GM18868 (cell line): ENCODE measurements around the gene FYN.
A peak's percentile ranks its signal among the peaks of the same experiment; 100 is the strongest.
"Not testable (repeated sequence)": the region's sequence is repeated elsewhere in the genome, so short reads cannot be mapped to it uniquely, and the experiment has no call there.

Source experiments
- ATAC-seq: cut with Tn5 transposase; IDR thresholded peaks from one replicate; pipeline ENCODE4 v1.9.1; 2021; ENCODE audit warnings: mild to moderate bottlenecking, moderate library complexity; ENCODE audit not compliant: unreplicated experiment

The FYN gene

DNA sequence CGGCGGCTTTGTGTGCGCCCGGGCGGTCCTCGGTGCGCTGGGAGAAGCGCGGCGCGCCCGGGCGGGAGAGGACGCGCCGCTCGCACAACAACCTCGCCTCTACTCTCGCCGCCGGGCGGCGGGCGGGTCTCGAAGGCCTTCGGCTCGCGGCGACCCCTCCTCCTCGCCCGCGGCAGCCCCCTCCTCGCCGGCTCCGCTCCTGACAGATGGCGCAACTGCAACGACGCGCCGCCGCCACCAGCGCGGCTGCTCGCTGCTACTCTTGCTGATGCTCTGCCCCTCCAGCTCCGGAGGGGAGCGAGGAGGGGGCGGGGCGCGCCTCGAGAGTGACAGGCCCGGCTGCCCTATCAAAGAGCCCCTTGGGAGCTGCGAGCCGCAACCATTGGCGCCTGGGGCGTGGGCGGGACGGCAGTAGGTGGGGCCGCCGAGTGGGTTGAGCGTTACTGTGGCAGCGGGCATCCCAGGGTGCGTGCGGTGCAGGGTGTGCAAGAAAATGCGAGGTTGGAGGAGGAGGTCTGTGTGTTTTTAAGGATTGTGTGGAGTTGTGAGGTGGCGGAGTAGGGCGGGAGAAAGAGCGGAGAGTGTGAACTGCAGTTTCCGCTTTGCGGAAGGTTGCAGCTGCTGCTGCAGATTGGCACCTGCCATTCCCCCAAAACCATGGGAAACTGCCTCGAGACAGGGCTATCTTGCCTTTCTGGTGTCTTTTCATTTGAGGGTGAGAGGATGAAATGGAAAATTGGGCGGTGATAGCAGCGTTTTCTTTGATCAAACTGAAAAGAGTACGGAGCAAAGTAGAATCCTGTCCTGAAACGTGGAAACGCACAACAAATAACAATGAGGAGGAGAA lies at the start of gene FYN:
TSS of gene FYN (minus strand) at position 275 of the 847 bp plus-strand sequence. CDS start 153,401 bp downstream, outside the sequence.
- peak; percentile 99 for ATAC-seq

DNA sequence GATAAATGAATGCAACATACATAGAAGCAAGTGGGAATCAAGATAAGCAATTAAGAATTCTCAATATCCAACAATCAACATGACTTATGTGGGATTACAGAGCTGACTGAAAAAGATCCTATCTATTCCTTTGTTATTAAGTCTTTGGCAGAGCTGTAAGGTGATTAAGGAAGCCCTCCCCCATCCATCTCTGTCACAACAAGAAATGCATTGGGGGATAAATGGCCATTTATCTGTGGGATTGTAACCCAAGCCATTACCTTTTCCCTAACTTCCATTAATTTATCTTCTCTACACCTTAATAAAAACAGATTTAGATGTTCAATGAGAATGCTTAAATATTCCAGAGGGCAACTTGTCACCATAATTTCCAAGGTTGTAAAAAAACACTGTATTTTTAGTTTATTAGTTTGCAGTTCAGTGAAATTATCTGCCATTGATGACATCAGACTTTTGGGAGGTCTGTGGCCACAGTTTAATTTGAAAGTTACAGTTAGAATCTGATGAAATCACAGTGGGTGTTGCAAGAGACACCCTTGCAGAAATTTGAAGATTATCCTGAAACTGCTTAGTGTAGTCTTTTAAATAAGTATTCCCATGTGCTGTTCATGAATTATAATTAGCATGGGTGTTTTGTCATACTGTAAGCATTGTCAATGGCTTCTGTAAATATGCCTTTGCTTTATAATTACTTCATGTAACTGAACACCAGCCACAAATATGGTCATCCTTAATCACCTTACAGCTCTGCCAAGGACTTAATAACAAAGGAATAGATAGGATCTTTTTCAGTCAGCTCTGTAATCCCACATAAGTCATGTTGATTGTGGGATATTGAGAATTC lies 49.4 kb upstream of the FYN start:
- ATAC-seq: no peak

DNA sequence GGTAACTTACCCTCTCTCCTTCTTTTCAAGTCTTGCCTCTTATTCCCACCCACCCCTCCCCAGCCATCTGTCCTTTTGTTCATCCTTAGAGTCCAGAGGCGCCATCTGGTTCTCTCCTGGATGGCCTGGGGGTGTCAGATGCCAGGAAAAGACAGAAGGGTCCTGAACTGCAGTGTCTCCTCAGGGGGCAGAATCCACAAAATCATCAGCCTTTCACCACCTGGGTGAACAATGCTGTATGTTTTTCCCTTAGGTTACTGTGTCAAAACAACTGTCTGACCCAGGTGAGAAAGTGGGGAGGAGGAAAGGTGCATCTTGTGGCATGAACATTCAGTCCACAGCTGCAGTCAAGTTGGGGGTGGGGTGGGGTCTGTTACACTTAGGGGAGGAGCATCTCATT lies 47.9 kb upstream of the FYN start:
- ATAC-seq: no peak

DNA sequence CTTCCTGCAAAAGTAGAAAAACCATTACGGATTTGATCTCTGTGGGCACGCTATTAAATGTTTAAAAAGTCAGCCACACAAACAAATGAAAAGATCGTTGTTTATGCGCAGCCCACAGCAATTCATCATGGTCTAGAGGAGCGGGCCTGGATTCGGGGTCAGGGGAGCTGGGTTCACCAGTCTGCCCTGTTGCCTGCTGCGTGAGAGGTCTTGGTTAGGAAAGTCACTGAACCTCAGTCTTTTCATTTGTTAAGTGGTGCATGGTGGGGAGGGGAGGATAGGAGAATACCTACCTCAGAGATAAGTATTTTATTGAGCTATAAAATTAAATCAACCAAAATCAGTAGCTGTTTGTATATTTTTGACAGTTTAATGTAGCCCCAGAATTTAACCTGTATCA lies 47.3 kb upstream of the FYN start:
- no peak for ATAC-seq

DNA sequence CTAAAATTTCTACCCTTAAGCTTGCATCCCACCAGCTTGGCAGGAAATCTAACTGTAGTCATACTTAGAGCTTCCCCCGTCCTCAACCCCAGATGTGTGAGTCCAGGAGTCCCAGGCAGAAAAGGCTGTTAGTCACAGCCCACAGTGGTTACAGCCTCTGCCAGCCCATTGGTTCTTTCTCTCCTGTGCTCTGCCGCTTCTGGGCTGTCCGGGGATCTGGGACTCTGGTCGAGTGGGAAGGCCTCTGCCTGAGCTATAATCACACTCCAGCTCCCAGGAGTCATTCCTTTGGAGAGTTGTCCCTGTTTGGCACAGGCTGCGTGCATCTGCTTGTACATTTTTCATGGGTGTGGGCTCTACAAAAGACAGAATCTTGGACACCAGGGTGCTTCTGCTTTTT lies 45.6 kb upstream of the FYN start:
- no peak for ATAC-seq

DNA sequence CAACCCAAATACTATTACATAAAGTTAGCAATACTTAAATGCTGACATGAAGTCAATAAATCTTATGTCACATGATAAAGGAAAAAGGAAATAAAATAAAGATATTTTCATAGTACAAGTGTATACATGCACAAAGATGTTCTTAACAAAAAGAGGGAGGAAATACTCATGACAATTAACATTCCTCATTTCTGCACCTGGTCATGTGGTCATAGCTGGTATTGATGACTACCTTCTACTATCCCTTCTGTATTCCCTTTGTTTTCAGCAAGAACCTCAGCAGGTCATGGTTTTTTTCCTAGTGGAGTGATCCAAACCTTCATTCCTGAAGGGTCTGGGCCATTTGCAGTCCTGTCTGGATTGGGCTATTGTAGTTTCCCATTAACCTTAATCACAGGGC lies 43.5 kb upstream of the FYN start:
- ATAC-seq: no peak

DNA sequence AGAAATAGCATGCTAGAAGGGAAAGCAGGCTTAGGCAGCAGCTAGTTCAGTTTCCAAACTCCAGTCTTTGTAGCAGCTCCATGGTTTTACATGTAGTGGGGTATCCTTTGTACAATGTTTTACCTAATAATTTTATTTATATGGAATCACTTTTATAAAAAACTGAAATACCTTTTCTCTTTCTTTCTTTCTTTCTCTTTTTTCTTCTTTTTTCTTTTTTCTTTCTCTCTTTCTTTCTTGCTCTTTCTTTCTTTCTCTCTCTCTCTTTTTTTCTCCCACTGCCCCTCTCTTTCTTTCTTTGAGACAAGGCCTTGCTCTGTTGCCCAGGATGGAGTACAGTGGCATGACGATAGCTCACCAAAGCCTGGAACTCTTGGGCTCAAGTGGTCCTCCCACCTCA lies 41.4 kb upstream of the FYN start:
- ATAC-seq: no peak

DNA sequence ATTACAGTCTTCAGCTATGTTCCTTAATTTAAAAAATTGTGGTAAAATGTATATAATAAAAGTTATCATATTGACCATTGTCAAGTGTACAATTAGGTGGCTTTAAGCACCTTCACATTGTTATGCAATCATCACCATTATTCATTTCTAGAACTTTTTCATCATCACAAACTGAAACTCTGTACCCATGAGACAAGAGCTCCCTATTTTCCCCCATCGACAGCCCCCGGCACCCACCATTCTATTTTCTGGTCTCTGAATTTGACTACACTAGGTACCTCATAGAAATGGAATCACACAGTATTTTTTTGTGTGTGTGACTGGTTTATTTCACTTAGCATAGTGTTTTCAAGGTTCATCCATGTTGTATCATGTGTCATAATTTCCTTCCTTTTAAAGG lies 39.7 kb upstream of the FYN start:
- ATAC-seq: no peak

DNA sequence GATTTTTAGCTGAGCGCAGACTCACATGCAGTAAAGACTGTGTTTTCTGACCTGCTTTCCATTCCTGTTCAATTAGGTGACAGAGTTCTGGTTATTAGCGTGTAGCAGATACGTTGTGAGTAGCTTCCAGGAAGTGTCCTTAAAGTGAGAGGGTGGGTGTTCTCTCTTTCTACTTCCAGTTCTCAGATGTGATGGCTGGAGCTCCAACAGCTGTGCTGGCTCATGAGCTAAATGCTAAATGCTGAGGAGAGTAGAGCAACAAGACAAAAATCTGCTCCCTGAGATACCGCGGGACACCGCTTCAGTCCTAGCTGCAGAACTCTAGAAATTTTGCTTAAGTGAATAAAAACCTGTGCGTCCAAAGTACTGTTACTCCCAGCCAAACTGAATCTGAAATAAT lies 38.2 kb upstream of the FYN start:
- ATAC-seq: no peak

DNA sequence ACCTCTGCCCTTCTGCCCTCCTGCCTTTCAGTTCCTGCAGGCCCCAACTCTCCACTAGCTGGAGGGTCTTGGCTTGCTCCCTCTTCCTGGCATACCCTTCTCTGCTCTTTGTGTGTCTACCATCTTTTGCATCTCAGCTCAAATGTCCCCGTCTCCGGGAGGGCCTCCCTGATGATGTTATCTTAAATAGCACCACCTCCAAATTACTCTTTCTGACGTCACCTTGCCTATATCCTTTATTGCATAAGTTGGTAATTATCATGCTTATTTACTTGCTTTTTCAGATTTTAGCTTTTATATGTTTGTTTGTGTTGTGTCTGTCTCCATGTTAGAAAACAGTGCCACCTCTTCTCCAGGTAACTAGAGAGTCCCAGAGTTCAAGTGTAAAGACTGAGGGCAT lies 36.0 kb upstream of the FYN start:
- no peak for ATAC-seq

DNA sequence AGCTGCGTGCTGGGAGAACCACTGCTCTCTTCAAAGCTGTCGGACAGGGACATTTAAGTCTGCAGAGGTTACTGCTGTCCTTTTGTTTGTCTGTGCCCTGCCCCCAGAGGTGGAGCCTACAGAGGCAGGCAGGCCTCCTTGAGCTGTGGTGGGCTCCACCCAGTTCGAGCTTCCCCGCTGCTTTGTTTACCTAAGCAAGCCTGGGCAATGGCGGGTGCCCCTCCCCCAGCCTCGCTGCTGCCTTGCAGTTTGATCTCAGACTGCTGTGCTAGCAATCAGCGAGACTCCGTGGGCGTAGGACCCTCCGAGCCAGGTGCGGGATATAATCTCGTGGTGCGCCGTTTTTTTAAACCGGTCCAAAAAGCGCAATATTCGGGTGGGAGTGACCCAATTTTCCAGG lies 35.1 kb upstream of the FYN start:
- ATAC-seq: not testable (repeated sequence)

DNA sequence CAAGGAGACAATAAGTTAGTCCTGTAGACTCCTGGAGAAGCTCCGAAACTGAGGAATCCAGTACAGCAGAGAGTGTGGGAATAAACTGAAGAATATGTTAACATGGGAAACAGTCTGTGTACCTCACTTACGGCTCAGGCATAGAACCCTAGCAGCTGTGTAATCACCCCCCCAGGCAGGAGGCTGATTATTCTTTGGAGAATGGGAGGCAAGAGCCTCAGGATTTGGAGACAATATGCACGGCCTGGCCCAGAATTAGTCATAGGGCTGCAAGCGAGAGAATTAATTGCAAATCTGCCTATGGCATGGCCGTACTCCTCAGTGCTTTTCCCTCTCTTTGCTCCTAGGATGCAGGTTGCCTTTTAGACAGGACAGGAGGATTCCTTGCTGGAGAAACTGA lies 27.5 kb upstream of the FYN start:
- ATAC-seq: no peak

DNA sequence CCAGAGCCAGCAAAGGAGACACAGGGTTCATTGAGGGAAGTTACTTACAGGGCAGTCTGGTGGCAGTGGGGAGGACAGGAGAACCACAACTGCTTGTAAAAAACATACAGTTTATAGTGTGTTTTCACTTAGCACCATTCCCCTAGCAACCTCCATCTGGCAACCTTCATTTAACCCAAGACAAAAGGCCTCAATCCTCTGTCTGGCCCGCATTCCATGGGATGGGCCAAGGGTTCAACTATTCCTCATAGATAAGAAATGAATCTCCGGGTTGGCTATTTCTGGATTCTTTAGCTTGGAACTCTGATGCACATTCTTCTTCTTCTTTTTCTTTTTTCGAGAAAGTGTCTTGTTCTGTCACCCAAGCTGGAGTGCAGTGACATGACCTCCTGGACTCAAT lies 26.3 kb upstream of the FYN start:
- no peak for ATAC-seq

DNA sequence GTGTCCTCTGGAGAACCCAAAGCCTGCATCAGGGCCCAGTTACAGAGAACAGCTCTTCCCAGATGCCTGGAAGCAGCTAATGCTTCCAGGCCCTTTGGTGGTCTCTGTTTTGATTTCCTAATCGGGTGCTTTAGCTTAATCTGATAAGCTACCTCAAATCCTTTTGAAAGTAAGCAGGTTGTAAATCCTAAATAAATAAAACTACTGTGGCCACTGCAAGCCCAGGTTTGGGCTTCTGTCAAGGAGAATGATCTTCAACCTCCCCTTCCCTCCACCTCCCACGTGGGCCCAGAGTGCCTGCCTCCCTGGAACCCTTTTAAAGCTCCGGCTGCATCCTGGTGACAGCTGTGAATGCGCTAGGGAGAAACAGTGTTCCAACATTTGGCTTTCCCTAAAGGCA lies 25.2 kb upstream of the FYN start:
- ATAC-seq: no peak

DNA sequence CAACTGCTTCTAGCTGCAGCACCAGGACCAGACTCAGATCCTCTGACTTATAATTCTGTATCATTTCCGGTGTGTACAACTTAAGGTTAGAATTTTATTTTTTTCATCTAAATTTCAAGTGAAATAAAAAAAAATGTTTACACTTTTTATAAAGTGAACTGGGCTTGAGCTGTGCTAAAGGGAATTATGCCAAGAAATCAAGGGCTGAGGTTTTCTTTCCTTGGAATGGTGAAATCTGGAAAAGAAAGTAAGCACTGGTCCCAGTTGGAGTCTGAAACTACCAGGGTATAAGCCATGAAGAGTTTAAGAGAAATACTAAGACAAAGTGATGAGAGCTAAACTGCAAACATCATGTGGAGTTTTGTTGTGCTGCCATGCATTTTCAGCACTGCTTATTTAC lies 21.7 kb upstream of the FYN start:
- ATAC-seq: no peak

DNA sequence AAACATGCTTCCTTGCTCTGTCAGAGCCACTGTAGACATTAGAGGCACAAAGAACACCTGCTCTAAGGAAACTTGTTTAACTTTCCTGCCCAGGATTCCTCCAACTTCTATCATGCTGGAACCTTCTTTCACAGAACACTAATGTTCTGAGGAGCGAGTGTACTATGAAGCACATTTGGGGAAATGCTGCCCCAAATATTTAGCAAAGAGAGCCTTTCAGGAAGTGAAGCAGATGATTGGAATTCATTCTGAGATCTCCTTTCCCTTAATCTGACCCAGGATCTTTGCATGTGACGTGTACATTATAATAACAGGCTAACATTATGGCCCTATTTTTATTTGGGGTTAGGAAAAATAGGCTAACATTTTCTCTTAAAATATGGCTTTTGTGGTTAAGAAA lies 21.0 kb upstream of the FYN start:
- ATAC-seq: no peak

DNA sequence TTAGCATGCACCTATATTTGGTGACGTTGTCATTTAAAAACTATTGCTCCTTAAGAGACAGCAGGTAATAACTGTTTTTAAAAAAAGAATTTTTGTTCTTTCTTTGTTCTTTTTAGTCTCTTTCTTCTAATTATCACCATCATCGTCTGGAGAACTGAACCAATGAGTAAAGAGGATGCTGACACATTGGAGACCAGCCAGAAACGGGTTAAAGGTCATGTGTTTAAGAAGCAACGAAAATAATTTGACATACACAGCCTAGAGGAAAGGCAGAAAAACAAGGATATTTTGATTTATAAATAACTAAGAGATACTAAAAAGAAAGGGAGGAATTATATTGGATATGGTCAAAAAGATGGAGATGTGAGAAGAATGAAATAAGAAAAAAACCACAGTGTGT lies 19.2 kb upstream of the FYN start:
- ATAC-seq: no peak

DNA sequence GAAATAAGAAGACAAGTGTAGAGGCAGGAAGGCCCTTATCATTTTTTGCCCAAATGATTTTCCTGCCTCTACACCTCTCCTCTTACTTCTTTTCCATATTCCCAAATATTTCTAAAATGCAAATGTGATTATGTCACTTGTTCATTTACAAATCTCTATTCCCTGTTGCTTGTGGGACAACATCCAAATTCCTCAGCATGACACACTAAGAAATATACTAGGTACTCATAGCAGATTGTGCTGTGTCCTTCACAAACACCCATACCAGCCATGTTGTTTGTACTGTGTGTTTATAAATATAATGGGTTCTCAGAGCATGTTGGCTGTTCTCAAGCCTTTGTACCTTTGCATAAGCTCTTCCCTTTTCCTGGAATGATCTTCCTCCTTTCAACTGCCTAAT lies 17.7 kb upstream of the FYN start:
- ATAC-seq: no peak

DNA sequence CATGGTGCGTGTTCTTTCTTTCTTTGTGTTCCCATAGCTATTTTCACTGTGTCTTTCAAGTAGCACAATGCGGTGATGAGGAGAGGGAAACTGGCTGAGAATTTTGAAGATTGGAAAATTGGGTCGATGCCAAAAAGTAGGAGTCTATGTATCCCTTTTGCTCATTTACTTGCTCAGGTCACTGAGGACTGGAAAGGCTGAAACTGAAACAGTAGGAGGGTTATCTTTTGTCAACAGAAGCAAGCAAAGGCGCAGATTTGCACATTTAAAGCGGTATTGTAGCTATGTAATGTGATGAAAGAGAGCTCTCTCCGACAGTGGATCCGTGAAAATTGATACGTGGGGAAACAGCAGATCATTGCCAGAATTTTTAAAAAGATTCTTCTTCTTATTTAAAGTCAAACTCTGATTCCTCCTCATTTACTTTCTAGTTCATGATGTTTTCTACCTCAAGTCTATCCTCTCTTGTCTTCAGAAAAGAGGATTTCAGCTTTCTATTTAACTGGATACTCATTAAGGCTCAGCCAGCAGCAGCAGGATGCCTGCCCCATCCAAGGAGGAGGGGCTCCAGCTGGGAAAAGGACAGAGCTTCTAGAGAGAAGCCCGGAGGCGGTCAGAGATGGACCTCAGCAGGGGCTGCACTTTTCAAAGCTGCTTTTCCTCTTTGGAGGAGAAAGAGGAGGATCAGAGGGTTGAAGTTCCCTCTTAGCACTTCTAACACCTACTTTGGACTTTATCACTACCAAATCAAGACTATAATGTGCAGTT lies 15.9 kb upstream of the FYN start:
- no peak for ATAC-seq

DNA sequence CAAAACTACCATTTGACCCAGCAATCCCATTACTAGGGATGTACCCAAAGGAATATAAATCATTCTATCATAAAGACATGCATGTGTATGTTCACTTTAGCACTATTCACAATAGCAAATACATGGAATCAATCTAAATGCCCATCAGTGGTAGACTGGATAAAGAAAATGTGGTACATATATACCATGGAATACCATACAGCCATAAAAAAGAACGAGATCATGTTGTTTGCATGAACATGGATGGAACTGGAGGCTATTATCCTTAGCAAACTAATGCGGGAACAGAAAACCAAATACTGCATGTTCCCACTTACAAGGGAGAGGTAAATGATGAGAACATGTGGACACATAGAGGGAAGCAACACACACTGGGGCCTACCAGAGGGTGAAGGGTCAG lies 13.5 kb upstream of the FYN start:
- not testable (repeated sequence) for ATAC-seq

DNA sequence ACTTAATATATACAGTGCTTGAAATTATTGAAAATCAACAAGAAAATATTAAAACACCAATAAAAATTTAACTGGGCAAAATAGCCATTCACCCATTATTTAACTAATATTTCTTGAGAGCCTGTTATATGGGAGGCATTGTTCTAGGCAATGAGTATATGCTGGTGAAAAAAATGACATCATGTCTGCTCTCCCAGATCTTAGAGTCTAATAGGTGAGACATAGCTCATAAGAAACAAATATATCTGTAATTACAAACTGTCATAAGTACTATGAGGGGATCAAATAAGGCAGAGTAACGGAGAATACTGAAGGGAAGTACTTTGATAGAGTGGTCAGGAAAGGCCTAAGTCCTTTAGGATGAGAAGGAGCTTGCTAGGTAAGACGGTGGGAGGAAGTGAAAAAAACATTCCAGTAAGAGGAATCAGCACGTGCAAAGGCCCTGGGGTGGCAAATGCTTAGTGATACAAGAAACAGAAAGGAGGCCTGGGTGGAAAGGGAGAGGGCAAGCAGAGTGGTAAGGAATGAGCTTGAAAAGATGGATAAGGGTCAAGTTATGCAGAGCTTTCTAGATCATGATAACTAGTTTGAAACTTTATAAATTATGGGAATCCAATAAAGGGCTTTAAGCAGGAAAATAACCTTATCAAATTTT lies 12.2 kb upstream of the FYN start:
- no peak for ATAC-seq
